DOHH2 (cell line): Measurements from ENCODE around the gene MFGE8.
"Not testable (repeated sequence)": the region's sequence is repeated elsewhere in the genome, so short reads cannot be mapped to it uniquely, and the experiment has no call there.

Experiments
- H3F3A ChIP-seq: fragments of 200-600 bp; sonication (generic), shearing (Covaris generic); 2 replicates; pipeline ENCODE4 v1.6.0; 2016; ENCODE audit warnings: antibody characterized with exemption, mild to moderate bottlenecking; ENCODE audit not compliant: control insufficient read depth, insufficient read depth
- H3K27ac ChIP-seq: fragments of 200-600 bp; sonication (generic); 2 replicates; pipeline ENCODE4 v1.5.1; 2014; ENCODE audit warnings: low read depth, mild to moderate bottlenecking, low read length, moderate library complexity
- H3K27me3 ChIP-seq: fragments of 200-600 bp; sonication (generic); 2 replicates; pipeline ENCODE4 v1.6.1; 2014; ENCODE audit warnings: mild to moderate bottlenecking, low read length, mixed read lengths; ENCODE audit not compliant: control insufficient read depth
- H3K36me3 ChIP-seq: fragments of 200-600 bp; sonication (generic); 2 replicates; pipeline ENCODE4 v1.6.1; 2014; ENCODE audit warnings: mild to moderate bottlenecking, low read length, moderate library complexity, mixed read lengths; ENCODE audit not compliant: control insufficient read depth
- H3K4me1 ChIP-seq: fragments of 200-600 bp; sonication (generic); 2 replicates; pipeline ENCODE4 v1.6.1; 2014; ENCODE audit warnings: mild to moderate bottlenecking, low read length, mixed read lengths; ENCODE audit not compliant: control insufficient read depth
- H3K4me2 ChIP-seq: fragments of 200-600 bp; sonication (generic); 2 replicates; pipeline ENCODE4 v1.6.0; 2014; ENCODE audit warnings: mild to moderate bottlenecking, low read length, moderate library complexity
- H3K4me3 ChIP-seq: fragments of 200-600 bp; sonication (generic); 2 replicates; pipeline ENCODE4 v1.5.1; 2014; ENCODE audit warnings: mild to moderate bottlenecking, low read length, mixed read lengths
- H3K79me2 ChIP-seq: fragments of 200-600 bp; sonication (generic); 2 replicates; pipeline ENCODE4 v1.6.1; 2014; ENCODE audit warnings: mild to moderate bottlenecking, low read length, mixed read lengths; ENCODE audit not compliant: control insufficient read depth
- H3K9me2 ChIP-seq: fragments of 200-600 bp; sonication (generic); replicated peaks from 2 replicates; pipeline ENCODE4 v1.6.1; 2014; ENCODE audit warnings: mild to moderate bottlenecking, low read length, mixed read lengths; ENCODE audit not compliant: control insufficient read depth
- H3K9me3 ChIP-seq: fragments of 200-600 bp; sonication (generic); 2 replicates; pipeline ENCODE4 v1.6.1; 2014; ENCODE audit warnings: antibody characterized with exemption, low read length, mixed read lengths; ENCODE audit not compliant: control insufficient read depth, insufficient read depth
- H4K20me1 ChIP-seq: fragments of 200-600 bp; sonication (generic); 2 replicates; pipeline ENCODE4 v1.6.0; 2014; ENCODE audit warnings: low read depth, mild to moderate bottlenecking, antibody characterized with exemption, low read length, moderate library complexity; ENCODE audit not compliant: control insufficient read depth, insufficient read depth
- EZH2phosphoT487 ChIP-seq: fragments of 200-600 bp; sonication (generic); IDR thresholded peaks from 2 replicates; pipeline ENCODE4 v1.6.1; 2017; ENCODE audit warnings: borderline replicate concordance, mild to moderate bottlenecking, antibody characterized with exemption, low read length, moderate library complexity, mixed read lengths
- TF ChIP-seq, protein P1 (sequence below): fragments of 200-600 bp; sonication (generic); IDR thresholded peaks from one replicate; pipeline ENCODE4 v1.5.1; 2014; ENCODE audit warnings: antibody characterized with exemption, mild to moderate bottlenecking, low read depth, low read length; ENCODE audit not compliant: poor library complexity, severe bottlenecking

Gene MFGE8

GRCh38 chr15:88930579-88930978, 17.4 kb upstream of the MFGE8 start:
- Histone ChIP-seq H3K4me2 (no peak overlapping the region), H4K20me1 (no peaks in the 10 kb centered on the region), H3K27me3 (peaks cover 15% of the 10 kb centered on the region), H3K79me2 (no peaks in the 10 kb centered on the region), H3F3A (no peaks in the 10 kb centered on the region), H3K36me3 (no peaks in the 10 kb centered on the region), H3K9me2 (no peaks in the 10 kb centered on the region), H3K27ac (no peak overlapping the region), H3K9me3 (no peaks in the 10 kb centered on the region; the same call in 1 of the 2 replicates), H3K4me3 (no peak overlapping the region), H3K4me1 (no peaks in the 10 kb centered on the region)
- TF ChIP-seq, protein P1, sequence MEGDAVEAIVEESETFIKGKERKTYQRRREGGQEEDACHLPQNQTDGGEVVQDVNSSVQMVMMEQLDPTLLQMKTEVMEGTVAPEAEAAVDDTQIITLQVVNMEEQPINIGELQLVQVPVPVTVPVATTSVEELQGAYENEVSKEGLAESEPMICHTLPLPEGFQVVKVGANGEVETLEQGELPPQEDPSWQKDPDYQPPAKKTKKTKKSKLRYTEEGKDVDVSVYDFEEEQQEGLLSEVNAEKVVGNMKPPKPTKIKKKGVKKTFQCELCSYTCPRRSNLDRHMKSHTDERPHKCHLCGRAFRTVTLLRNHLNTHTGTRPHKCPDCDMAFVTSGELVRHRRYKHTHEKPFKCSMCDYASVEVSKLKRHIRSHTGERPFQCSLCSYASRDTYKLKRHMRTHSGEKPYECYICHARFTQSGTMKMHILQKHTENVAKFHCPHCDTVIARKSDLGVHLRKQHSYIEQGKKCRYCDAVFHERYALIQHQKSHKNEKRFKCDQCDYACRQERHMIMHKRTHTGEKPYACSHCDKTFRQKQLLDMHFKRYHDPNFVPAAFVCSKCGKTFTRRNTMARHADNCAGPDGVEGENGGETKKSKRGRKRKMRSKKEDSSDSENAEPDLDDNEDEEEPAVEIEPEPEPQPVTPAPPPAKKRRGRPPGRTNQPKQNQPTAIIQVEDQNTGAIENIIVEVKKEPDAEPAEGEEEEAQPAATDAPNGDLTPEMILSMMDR, result no peak
- no peak for TF ChIP-seq EZH2phosphoT487

DNA sequence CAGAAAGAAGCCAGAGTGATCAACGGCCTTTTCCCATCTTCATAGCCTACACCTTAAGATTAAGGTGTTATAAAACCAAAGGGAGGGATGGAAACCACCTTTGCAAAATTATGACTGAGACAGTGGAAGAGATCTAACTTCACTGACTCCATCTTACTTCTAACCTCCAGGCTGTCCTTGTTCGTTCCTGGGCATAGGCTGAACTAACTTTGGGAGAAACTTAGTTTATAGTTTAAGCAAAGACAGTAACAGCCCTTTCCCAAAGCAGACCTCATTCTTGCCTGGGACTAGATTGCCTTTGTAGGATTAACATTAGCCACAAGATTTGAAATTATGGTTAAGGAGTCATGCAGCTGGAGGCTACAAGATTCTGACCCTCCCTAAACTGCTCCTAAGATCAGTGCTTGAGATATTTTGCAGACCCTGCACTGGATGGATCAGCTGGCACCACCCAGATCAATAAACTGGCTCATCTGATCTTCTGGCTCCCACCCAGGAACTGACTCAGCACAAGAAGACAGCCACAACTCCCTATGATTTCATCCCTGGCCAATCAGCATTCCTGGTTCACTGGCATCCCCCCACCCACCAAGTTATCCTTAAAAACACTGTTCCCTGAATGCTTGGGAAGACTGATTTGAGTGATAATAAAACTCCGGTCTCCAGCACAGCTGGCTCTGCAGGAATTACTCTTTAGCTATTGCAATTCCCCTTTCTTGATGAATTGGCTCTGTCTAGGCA, 16.3 kb upstream of the MFGE8 start:
- H3K36me3 ChIP-seq, H3K4me3 ChIP-seq, H3K4me1 ChIP-seq, H3K4me2 ChIP-seq, H3K9me3 ChIP-seq, H3K9me2 ChIP-seq, H3K27ac ChIP-seq, H4K20me1 ChIP-seq, H3F3A ChIP-seq, H3K79me2 ChIP-seq: not testable (repeated sequence)
- peaks cover 15% of the 10 kb centered on the region for H3K27me3 ChIP-seq

DNA sequence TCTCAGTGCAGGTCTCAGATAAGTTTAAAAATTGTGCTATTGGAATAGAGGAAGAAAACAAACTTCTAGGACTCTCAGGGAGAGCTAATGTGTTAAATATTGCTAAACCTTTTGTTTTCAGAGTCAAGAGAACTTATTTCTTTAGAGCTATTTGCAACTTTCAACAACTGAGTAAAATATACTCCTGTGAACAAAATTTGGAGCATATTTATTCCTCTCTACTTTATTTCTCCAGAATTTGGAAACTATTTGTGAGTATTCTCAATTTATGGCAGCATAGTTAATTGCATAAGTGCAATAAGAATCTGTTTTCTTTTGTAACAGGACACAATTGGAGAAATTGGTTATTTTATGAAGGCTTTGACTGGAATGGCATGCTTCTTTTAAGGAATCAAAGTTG, 15.0 kb upstream of the MFGE8 start:
- not testable (repeated sequence) for H3K4me3 ChIP-seq, H3K79me2 ChIP-seq, H3K9me3 ChIP-seq, H3K4me1 ChIP-seq, H3F3A ChIP-seq, H3K4me2 ChIP-seq, H4K20me1 ChIP-seq, H3K9me2 ChIP-seq, H3K27ac ChIP-seq, H3K36me3 ChIP-seq
- peaks cover 15% of the 10 kb centered on the region for H3K27me3 ChIP-seq

DNA sequence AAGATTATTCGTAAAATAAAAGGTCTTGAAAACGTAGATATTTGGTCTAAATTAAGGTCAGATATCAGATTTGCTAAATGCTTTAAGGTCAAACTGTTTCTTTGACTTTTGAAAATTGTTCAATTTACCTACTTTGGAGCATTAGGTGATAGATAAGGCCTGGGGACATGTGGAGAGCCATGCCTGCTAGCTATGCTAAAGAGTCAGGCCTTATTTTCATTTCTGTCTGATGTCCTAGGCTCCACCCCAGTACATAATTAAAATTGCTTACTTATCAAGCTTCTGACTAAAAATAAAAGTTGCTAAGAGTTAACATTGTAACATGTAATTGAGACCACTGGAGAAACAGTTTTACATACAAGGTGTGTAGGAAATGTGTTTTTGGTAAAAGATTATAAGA, 12.5 kb upstream of the MFGE8 start:
- not testable (repeated sequence) for H3K79me2 ChIP-seq, H3K27ac ChIP-seq, H3K36me3 ChIP-seq, H3K4me2 ChIP-seq, H3F3A ChIP-seq, H3K4me3 ChIP-seq, H3K4me1 ChIP-seq, H4K20me1 ChIP-seq, H3K9me3 ChIP-seq, H3K9me2 ChIP-seq
- peaks cover 22% of the 10 kb centered on the region for H3K27me3 ChIP-seq

DNA sequence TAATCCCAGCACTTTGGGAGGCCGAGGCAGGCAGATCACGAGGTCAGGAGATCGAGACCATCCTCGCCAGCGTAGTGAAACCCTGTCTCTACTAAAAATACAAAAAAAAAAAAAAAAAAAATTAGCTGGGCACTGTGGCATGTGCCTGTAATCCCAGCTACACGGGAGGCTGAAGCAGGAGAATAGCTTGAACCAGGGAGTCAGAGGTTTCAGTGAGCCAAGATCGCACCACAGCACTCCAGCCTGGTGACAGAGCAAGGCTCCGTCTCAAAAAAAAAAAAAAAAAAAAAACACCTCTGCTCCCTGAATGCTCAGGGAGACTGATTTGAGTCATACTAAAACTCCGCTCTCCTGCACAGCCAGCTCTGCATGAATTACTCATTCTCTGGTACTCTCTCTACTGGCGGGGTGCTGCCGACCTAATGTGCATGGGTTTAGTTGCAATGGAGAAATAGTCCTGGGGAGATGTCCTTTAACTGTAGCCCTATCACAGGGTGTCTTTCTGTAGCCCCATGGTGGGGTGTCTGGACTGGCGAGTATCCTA, 7.8 kb upstream of the MFGE8 start:
- H3K4me1 ChIP-seq, H3K9me3 ChIP-seq, H3K9me2 ChIP-seq, H3K36me3 ChIP-seq, H3K4me3 ChIP-seq, H3K4me2 ChIP-seq, H4K20me1 ChIP-seq, H3K27ac ChIP-seq, H3F3A ChIP-seq, H3K79me2 ChIP-seq: not testable (repeated sequence)
- peaks cover 37% of the 10 kb centered on the region for H3K27me3 ChIP-seq
